Measurements from ENCODE around the gene P4HTM. TPM values are rescaled to one million over a fixed set of nuclear protein-coding genes. Genes with fewer than 3 reads are reported as not detected.

The P4HTM gene
- total and polyA plus RNA-seq, 2 donors (not counting 1 experiment from before 2014, with no cell fraction given) = 48.5 to 70.6 TPM

DNA sequence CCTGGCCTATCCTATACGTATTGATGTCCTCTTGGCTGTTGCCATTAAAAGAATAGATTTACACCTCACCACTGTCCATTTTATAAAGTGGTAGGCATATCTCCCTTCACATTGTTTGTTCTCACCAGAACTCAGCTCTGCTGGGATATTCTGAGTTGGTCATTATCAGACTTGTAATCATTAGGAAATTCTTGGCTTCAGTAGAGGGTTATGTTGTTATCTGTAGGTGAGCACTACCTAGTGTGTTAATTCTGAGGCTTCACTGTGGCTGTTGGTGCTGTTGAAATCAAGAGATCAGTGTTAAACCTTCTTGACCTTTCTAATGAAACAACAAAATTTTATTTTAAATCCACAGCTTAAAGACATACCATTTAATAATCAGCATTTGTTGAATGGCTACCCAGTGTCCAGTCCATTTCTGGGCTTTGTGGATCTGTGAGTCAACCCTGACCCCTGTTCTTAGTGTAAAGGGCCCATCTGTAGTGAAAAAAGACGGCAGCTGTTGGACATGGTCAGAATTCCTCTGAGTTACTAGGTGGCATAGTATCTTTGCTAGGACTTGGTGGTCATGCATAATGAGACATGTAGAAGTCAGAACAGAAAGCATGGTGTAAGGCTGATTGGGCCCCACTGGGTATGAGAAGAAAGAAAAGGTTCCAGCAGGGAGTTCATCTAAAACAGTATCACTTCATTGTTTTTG, 32.9 kb upstream of the P4HTM start:
- ChIA-PET POLR2A (no interaction called here), CTCF (no interaction called here)
- DNase-seq (no peak), ATAC-seq (ENCODE audit: low read depth) (no peak)
- WGBS (ENCODE audit: insufficient coverage) = 100% methylated on average over 1 of the region's 2 CpGs
- no peaks in the 10 kb centered on the region for H3K4me1 ChIP-seq (ENCODE audit: control insufficient read depth in 2 of 2, insufficient read depth in 2 of 2, low read length in 2 of 2)
- TF ChIP-seq, protein P1, sequence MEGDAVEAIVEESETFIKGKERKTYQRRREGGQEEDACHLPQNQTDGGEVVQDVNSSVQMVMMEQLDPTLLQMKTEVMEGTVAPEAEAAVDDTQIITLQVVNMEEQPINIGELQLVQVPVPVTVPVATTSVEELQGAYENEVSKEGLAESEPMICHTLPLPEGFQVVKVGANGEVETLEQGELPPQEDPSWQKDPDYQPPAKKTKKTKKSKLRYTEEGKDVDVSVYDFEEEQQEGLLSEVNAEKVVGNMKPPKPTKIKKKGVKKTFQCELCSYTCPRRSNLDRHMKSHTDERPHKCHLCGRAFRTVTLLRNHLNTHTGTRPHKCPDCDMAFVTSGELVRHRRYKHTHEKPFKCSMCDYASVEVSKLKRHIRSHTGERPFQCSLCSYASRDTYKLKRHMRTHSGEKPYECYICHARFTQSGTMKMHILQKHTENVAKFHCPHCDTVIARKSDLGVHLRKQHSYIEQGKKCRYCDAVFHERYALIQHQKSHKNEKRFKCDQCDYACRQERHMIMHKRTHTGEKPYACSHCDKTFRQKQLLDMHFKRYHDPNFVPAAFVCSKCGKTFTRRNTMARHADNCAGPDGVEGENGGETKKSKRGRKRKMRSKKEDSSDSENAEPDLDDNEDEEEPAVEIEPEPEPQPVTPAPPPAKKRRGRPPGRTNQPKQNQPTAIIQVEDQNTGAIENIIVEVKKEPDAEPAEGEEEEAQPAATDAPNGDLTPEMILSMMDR (IDR thresholded peaks at IDR 0.05) = no peak
- no peak overlapping the region for H3K27ac ChIP-seq (ENCODE audit: low read length in 2 of 2)
- no peaks in the 10 kb centered on the region for H3K9me3 ChIP-seq (ENCODE audit: control extremely low read depth in 1 of 3, control insufficient read depth in 2 of 3, insufficient read depth in 1 of 3, low read length in 2 of 3)
- H2AFZ ChIP-seq (ENCODE audit: insufficient read depth, low read depth, low read length, poor library complexity, severe bottlenecking) = no peak overlapping the region
- H3K36me3 ChIP-seq (replicated peaks in 1 of 2; ENCODE audit: control extremely low read depth in 1 of 2, control insufficient read depth in 1 of 2, extremely low read depth in 1 of 2, insufficient read depth in 2 of 2, low read length in 1 of 2) = peaks cover 5 to 31% of the 10 kb centered on the region in 2 experiments
- Mint-ChIP-seq H3K9me3 (ENCODE audit: insufficient read depth) (no peaks in the 10 kb centered on the region), H3K4me1 (peaks cover 9% of the 10 kb centered on the region), H3K4me3 (no peak overlapping the region), H3K27ac (peak overlapping the region; percentile 34), H3K27me3 (no peaks in the 10 kb centered on the region)
- H3K9ac ChIP-seq (ENCODE audit: low read length) = no peak overlapping the region
- intact Hi-C loops (cut with micrococcal nuclease) = no loop called here
- peaks cover 12% of the 10 kb centered on the region for H4K20me1 ChIP-seq (ENCODE audit: control insufficient read depth, insufficient read depth, low read length, poor library complexity, severe bottlenecking)
- peaks cover 35% of the 10 kb centered on the region for H3K79me2 ChIP-seq (ENCODE audit: control insufficient read depth, insufficient read depth, low read length)
- H3K4me2 ChIP-seq (replicated peaks; ENCODE audit: low read depth, low read length, poor library complexity, severe bottlenecking) = no peak overlapping the region
- no peaks in the 10 kb centered on the region for H3K27me3 ChIP-seq (replicated peaks in 1 of 4; ENCODE audit: control extremely low read depth in 1 of 4, control insufficient read depth in 3 of 4, insufficient read depth in 4 of 4, low read length in 3 of 4)
- H3K4me3 ChIP-seq (ENCODE audit: control extremely low read depth in 1 of 5, extremely low read depth in 1 of 5, insufficient read depth in 1 of 5, low read depth in 2 of 5, low read length in 4 of 5) = no peak overlapping the region

DNA sequence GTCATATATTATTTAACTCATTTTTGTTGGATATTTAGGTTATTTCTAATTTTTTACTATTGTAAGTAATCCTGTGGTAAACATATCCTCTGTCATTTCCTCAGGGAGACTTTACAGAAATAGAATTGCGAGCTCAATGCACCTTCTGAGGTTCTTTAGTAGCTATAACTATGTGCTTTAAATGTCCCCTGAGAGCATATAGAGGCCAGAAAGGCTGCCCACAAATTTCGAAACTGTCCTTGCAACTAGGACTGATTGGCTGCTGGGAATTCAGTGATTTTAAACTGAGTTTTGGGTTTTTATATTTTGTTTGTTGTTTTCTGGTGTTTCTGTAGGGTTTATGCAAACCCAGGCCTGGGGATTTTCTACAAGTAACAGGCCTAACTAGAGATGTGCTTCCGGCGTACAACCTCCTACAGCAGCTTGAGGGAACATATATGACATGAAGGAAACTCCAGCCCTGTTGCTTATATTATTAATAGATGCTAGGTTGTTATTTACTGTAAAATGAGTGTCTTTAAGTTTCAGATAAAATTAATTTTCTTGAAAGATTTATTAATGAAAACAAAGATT, 29.1 kb upstream of the P4HTM start:
- Histone ChIP-seq H3K36me3 (replicated peaks in 1 of 2; ENCODE audit: control extremely low read depth in 1 of 2, control insufficient read depth in 1 of 2, extremely low read depth in 1 of 2, insufficient read depth in 2 of 2, low read length in 1 of 2) (peaks cover 13 to 25% of the 10 kb centered on the region in 2 experiments), H3K4me2 (replicated peaks; ENCODE audit: low read depth, low read length, poor library complexity, severe bottlenecking) (no peak overlapping the region), H3K4me1 (ENCODE audit: control insufficient read depth in 2 of 2, insufficient read depth in 2 of 2, low read length in 2 of 2) (no peaks in the 10 kb centered on the region), H3K4me3 (ENCODE audit: control extremely low read depth in 1 of 5, extremely low read depth in 1 of 5, insufficient read depth in 1 of 5, low read depth in 2 of 5, low read length in 4 of 5) (no peak overlapping the region), H3K79me2 (ENCODE audit: control insufficient read depth, insufficient read depth, low read length) (peaks cover 18% of the 10 kb centered on the region), H3K9me3 (ENCODE audit: control extremely low read depth in 1 of 3, control insufficient read depth in 2 of 3, insufficient read depth in 1 of 3, low read length in 2 of 3) (no peaks in the 10 kb centered on the region), H2AFZ (ENCODE audit: insufficient read depth, low read depth, low read length, poor library complexity, severe bottlenecking) (no peak overlapping the region), H3K9ac (ENCODE audit: low read length) (no peak overlapping the region), H3K27me3 (replicated peaks in 1 of 4; ENCODE audit: control extremely low read depth in 1 of 4, control insufficient read depth in 3 of 4, insufficient read depth in 4 of 4, low read length in 3 of 4) (no peaks in the 10 kb centered on the region), H3K27ac (ENCODE audit: low read length in 2 of 2) (peak overlapping the region in 1 of 2 donors; percentile 25), H4K20me1 (ENCODE audit: control insufficient read depth, insufficient read depth, low read length, poor library complexity, severe bottlenecking) (peaks cover 6% of the 10 kb centered on the region)
- WGBS (ENCODE audit: insufficient coverage) = 27% methylated on average over 2 of the region's 4 CpGs
- Mint-ChIP-seq H3K27me3 (no peaks in the 10 kb centered on the region), H3K4me1 (peaks cover 4% of the 10 kb centered on the region), H3K9me3 (ENCODE audit: insufficient read depth) (no peaks in the 10 kb centered on the region), H3K4me3 (no peak overlapping the region), H3K27ac (peak overlapping the region; percentile 61)
- TF ChIP-seq EZH2 (IDR thresholded peaks at IDR 0.05; ENCODE audit: borderline replicate concordance, insufficient read depth, low read depth, low read length, poor library complexity, severe bottlenecking) = no peak
- TF ChIP-seq, protein P1 (IDR thresholded peaks at IDR 0.05) = no peak
- ChIA-PET CTCF (interaction anchor here (0.7 to 1.2 kb wide), 4 partner anchors 9 to 31 kb away, joined by 3 to 4 read pairs (median 4); no protein-coding TSS in a partner anchor), POLR2A (no interaction called here)
- no peak for DNase-seq
- no peak for ATAC-seq (ENCODE audit: low read depth)
- intact Hi-C loops (cut with micrococcal nuclease) = no loop called here

Measured in B cell (primary cell).